ENCODE measurements around the gene EDNRB. TPM values are rescaled to one million over a fixed set of nuclear protein-coding genes. Genes with fewer than 3 reads are reported as not detected.

Gene EDNRB
- total RNA-seq, 1 experiment from 2014 or later: 55.8 TPM

GRCh38 chr13:77861741-77862140 lies 56.9 kb downstream of the EDNRB start (continued):
- TF ChIP-seq NR2C2 (CRISPR knock-in tag; IDR thresholded peaks at IDR 0.05) (no peak), NFATC4 (CRISPR knock-in tag; IDR thresholded peaks at IDR 0.05) (no peak)

GRCh38 chr13:77860507-77860981 lies 58.1 kb downstream of the EDNRB start:
- TF ChIP-seq AR (CRISPR knock-in tag; IDR thresholded peaks at IDR 0.05) (no peak), RELA (CRISPR knock-in tag; IDR thresholded peaks at IDR 0.05; ENCODE audit: borderline replicate concordance) (no peak), TP53 (CRISPR knock-in tag; IDR thresholded peaks at IDR 0.05) (no peak), ZBTB21 (CRISPR knock-in tag; IDR thresholded peaks at IDR 0.05; ENCODE audit: borderline replicate concordance) (no peak), MYBL2 (CRISPR knock-in tag; IDR thresholded peaks at IDR 0.05) (no peak), NFATC4 (CRISPR knock-in tag; IDR thresholded peaks at IDR 0.05) (no peak), TEAD1 (CRISPR knock-in tag; IDR thresholded peaks at IDR 0.05) (no peak), USF2 (CRISPR knock-in tag; IDR thresholded peaks at IDR 0.05) (no peak), NR3C1 (CRISPR knock-in tag; conservative IDR thresholded peaks at IDR 0.05; ENCODE audit: low read depth) (no peak), ZBTB43 (CRISPR knock-in tag; IDR thresholded peaks at IDR 0.05) (no peak), GRHL2 (CRISPR knock-in tag; IDR thresholded peaks at IDR 0.05; ENCODE audit: insufficient replicate concordance, severe bottlenecking) (no peak), JAZF1 (CRISPR knock-in tag; IDR thresholded peaks at IDR 0.05) (no peak), ZSCAN18 (CRISPR knock-in tag; IDR thresholded peaks at IDR 0.05) (no peak), CREM (CRISPR knock-in tag; IDR thresholded peaks at IDR 0.05) (no peak), ZNF121 (CRISPR knock-in tag; IDR thresholded peaks at IDR 0.05) (no peak), MAX (CRISPR knock-in tag; IDR thresholded peaks at IDR 0.05) (no peak), ZNF671 (CRISPR knock-in tag; IDR thresholded peaks at IDR 0.05) (no peak), JUN (CRISPR knock-in tag; IDR thresholded peaks at IDR 0.05) (no peak)
- POLR2A ChIA-PET: no interaction called here
- peak overlapping the region; percentile 68; the same call in 1 of the 2 replicates for H3K27ac Mint-ChIP-seq
- H3K4me1 Mint-ChIP-seq: peaks cover 61% of the 10 kb centered on the region
- DNase-seq (ENCODE audit: low spot score) (no peak), ATAC-seq (no peak)
- H3K36me3 Mint-ChIP-seq: 0 out of 2 replicates have a peak, but pooled peaks cover 3% of the 10 kb centered on the region
- CTCF ChIA-PET: no interaction called here
- peaks cover 5% of the 10 kb centered on the region; the same call in 1 of the 2 replicates for H3K9me3 Mint-ChIP-seq
- H3K4me3 Mint-ChIP-seq: no peak overlapping the region
- H3K27me3 Mint-ChIP-seq (ENCODE audit: low read depth): no peaks in the 10 kb centered on the region

Data from WTC11 (cell line).